Thoracic aorta (tissue), 2 donors: ENCODE results near the gene XPA. TPM values are rescaled to one million over a fixed set of nuclear protein-coding genes. Genes with fewer than 3 reads are reported as not detected.
"Not testable (repeated sequence)": the region's sequence is repeated elsewhere in the genome, so short reads cannot be mapped to it uniquely, and the experiment has no call there.

ENCODE experiments used
- ATAC-seq: fragments of 150-250 bp; one replicate; pipeline ENCODE4 v1.8.0; 2017; ENCODE audit warnings: low read depth; ENCODE audit not compliant: insufficient number of reproducible peaks, low FRiP score
- DNase-seq: peaks from one replicate; pipeline ENCODE4 v3.0.0-alpha.2; 2020; ENCODE audit warnings: low spot score
- H3K27ac ChIP-seq, 2 donors: fragments of 200-600 bp; sonication (generic); 1 replicate in 1 of 2; 2 replicates in 1 of 2; pipeline ENCODE4 v1.5.1; 2016; ENCODE audit warnings: mild to moderate bottlenecking in 2 of 2, moderate library complexity in 2 of 2
- H3K27me3 ChIP-seq: fragments of 200-600 bp; sonication (generic); replicated peaks from 2 replicates; pipeline ENCODE4 v1.6.0; 2016; ENCODE audit warnings: mild to moderate bottlenecking; ENCODE audit not compliant: insufficient read depth
- H3K36me3 ChIP-seq: fragments of 200-600 bp; sonication (generic); one replicate; pipeline ENCODE4 v1.5.1; 2016
- H3K4me1 ChIP-seq, 2 donors: fragments of 200-600 bp; sonication (generic); 1 replicate in 1 of 2; 2 replicates in 1 of 2; pipeline versions ENCODE4 v1.5.1 to v1.6.0; 2016; ENCODE audit warnings: low read depth in 2 of 2, mild to moderate bottlenecking in 1 of 2; ENCODE audit not compliant: control insufficient read depth in 1 of 2
- H3K4me3 ChIP-seq: fragments of 200-600 bp; sonication (generic); 2 replicates; pipeline ENCODE4 v1.5.1; 2016; ENCODE audit warnings: mild to moderate bottlenecking
- H3K9me3 ChIP-seq: fragments of 200-600 bp; sonication (generic); 2 replicates; pipeline ENCODE4 v1.5.1; 2016
- total RNA-seq, 2 donors: library from RNA; depleted of rRNA; stranded (reverse); fragments of >200 nt; gene quantifications; one replicate each; pipeline versions ENCODE4 v1.1.0 to v1.2.3, GENCODE V29; 2016
- TF ChIP-seq, protein P1 (sequence below): fragments of 200-600 bp; sonication (generic); IDR thresholded peaks from one replicate; pipeline ENCODE4 v1.5.1; 2019; ENCODE audit warnings: antibody characterized with exemption

XPA gene
- total RNA-seq, 2 donors from 2014 or later, result 15.0 to 23.2 TPM

DNA sequence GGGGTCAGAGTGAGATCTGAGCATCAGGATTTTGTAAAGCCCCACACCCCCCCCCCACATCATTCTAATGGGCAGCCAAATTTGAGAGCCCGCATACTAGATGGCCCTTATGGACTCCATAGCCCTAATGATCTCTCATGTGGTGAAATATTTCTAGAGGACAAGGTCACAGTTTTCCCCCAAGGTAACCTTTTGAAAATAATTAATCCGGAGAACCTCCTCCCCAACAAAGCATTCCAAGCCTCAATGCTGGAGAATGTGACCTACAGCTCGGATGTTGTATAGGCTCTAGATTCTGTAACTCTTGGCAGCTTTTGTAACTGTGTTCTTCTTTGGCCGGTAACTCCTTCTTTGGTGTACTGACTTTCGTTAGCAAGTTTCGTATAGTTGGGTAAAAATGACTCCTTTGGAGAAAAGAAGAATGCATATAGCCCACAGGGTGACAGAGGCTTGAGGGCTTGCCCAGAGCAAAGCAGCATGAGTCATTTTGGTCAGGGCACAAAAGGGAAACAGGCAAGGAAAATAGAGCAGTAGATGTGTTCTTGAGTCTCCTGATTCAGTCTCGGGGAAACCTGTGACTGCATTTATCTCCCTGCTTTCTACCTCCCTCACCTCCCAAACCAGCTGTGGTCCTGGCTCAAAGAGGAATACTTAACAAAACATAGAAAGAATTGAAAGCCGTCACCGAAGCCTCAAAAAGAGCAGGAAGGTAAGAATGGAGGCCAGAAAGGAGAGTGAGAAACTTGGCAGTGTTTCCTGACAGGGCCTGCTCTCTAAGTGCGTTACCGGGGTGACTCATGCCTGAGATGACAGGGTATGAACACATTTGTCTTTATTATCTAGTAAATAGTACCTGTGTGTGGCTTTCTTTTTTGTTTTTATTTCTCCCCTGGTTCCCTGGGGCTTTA, 6.6 kb upstream of the XPA start:
- ATAC-seq, result peak; percentile 63
- H3K9me3 ChIP-seq, result no peaks in the 10 kb centered on the region
- no peak for DNase-seq
- H3K4me3 ChIP-seq, result peak overlapping the region; percentile 40
- H3K36me3 ChIP-seq, result no peaks in the 10 kb centered on the region
- H3K4me1 ChIP-seq, result peaks cover 7 to 12% of the 10 kb centered on the region in 2 donors
- peak overlapping the region; percentile 68 to 84 for H3K27ac ChIP-seq
- TF ChIP-seq, protein P1, sequence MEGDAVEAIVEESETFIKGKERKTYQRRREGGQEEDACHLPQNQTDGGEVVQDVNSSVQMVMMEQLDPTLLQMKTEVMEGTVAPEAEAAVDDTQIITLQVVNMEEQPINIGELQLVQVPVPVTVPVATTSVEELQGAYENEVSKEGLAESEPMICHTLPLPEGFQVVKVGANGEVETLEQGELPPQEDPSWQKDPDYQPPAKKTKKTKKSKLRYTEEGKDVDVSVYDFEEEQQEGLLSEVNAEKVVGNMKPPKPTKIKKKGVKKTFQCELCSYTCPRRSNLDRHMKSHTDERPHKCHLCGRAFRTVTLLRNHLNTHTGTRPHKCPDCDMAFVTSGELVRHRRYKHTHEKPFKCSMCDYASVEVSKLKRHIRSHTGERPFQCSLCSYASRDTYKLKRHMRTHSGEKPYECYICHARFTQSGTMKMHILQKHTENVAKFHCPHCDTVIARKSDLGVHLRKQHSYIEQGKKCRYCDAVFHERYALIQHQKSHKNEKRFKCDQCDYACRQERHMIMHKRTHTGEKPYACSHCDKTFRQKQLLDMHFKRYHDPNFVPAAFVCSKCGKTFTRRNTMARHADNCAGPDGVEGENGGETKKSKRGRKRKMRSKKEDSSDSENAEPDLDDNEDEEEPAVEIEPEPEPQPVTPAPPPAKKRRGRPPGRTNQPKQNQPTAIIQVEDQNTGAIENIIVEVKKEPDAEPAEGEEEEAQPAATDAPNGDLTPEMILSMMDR, result no peak
- no peaks in the 10 kb centered on the region for H3K27me3 ChIP-seq

DNA sequence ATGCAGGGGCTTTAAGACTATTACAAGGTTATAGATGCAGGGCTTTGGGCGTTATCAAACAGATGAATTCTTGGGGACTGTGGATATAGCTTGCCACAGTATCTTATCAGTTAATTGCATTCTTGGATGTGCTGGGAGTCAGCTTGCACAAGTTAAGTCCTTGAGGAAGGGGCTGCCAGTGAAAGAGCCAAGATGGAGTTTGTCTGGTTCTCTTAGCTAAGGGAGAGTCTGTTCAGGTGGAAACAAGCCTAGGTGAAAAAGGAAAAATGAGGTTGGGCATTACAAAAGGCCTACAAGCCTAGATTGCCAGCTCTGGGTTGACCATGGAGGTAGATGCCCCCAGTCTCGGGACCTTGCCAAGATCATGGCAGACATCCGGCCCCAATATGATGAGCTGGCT, 2.7 kb upstream of the XPA start:
- not testable (repeated sequence) for H3K4me3 ChIP-seq

GRCh38 chr9:97699281-97699680, 2.1 kb upstream of the XPA start:
- peaks cover 16 to 31% of the 10 kb centered on the region in 2 donors for H3K4me1 ChIP-seq
- H3K9me3 ChIP-seq, H3K4me3 ChIP-seq, DNase-seq, H3K27ac ChIP-seq, H3K36me3 ChIP-seq, ATAC-seq, H3K27me3 ChIP-seq: not testable (repeated sequence)

More for the DNA sequence above, 2.7 kb upstream of the XPA start:
- H3K9me3 ChIP-seq, H3K36me3 ChIP-seq, H3K27me3 ChIP-seq, DNase-seq, ATAC-seq, H3K27ac ChIP-seq: not testable (repeated sequence)
- peaks cover 20 to 31% of the 10 kb centered on the region in 2 donors for H3K4me1 ChIP-seq

DNA sequence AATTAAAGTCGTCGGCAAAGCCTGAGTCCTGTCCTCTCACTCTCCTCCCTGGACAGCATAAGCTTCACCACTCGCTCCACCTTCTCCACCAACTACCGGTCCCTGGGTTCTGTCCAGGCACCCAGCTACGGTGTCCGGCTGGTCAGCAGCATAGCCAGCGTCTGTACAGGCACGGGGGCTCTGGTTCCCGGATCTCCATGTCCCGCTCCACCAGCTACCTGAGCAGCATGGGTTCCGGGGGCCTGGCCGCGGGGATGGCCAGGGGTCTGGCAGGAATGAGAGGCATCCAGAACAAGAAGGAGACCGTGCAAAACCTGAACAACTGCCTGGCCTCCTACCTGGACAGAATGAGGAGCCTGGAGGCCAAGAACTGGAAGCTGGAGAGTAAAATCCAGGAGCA, 1.7 kb upstream of the XPA start:
- no peaks in the 10 kb centered on the region for H3K36me3 ChIP-seq
- H3K4me3 ChIP-seq, result no peak overlapping the region
- peaks cover 13 to 31% of the 10 kb centered on the region in 2 donors for H3K4me1 ChIP-seq
- TF ChIP-seq, protein P1, result no peak
- H3K9me3 ChIP-seq, result no peaks in the 10 kb centered on the region
- ATAC-seq (no peak), DNase-seq (no peak)
- no peaks in the 10 kb centered on the region for H3K27me3 ChIP-seq
- H3K27ac ChIP-seq, result no peak overlapping the region

GRCh38 chr9:97697837-97698236, 697 bp upstream of the XPA start:
- H3K4me1 ChIP-seq, result peaks cover 13 to 36% of the 10 kb centered on the region in 2 donors
- peak overlapping the region; percentile 92 for H3K4me3 ChIP-seq
- no peaks in the 10 kb centered on the region for H3K27me3 ChIP-seq
- H3K9me3 ChIP-seq, result no peaks in the 10 kb centered on the region
- TF ChIP-seq, protein P1, result no peak
- no peaks in the 10 kb centered on the region for H3K36me3 ChIP-seq
- no peak for DNase-seq
- ATAC-seq, result no peak
- peak overlapping the region; percentile 85 to 95 for H3K27ac ChIP-seq

DNA sequence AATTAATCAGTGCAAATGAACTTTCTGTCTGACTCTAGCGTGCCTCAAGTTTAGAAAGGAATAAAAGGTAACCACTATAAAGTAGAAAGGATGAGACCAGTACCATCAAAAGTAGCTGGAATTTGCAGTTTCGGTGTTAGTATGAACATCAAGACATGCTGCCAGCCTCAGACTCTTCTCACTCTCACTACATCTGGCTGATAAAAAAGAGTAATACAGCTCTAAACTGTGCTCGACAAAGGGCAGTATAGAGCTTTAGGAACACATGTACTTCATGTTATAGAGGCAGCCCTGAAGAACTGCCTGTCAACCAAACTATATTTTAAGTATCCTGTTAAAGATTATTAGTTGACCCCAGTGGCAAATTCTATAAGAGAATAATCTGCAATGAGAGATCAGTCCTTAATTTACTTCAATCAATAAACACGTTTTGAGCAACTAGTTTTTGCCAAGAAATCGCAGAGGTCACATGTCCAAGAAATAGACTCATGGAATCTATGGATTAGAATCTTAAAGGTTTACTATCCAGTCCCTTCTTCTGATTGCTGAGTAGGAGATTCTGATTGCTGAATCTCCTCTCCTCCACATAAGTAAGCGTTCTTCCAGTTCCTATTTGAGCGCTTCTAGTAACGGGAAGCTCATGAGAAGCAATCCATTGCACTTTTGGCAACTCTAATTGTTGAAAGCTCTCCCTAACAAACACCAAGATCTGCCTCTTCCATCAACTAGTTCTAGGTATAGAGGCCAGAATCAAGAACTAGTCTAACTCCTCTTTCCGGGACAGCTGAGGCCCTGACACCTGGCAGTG, 941 bp downstream of the XPA start:
- peaks cover 4% of the 10 kb centered on the region for H3K36me3 ChIP-seq
- H3K4me1 ChIP-seq, result peaks cover 13 to 36% of the 10 kb centered on the region in 2 donors
- no peak for ATAC-seq
- no peaks in the 10 kb centered on the region for H3K27me3 ChIP-seq
- H3K9me3 ChIP-seq, result no peaks in the 10 kb centered on the region
- H3K27ac ChIP-seq, result peak overlapping the region; percentile 85 to 95
- H3K4me3 ChIP-seq, result peak overlapping the region; percentile 92
- DNase-seq, result no peak
- TF ChIP-seq, protein P1, result no peak
